ENCODE measurements around the gene YTHDF1.

Gene YTHDF1

GRCh38 chr20:63180569-63181185 is 35.3 kb downstream of the YTHDF1 start:
- H3K4me3 ChIP-seq (ENCODE audit: low read depth, low read length), result no peak overlapping the region
- no peak for TF ChIP-seq CTCF (IDR thresholded peaks at IDR 0.05; ENCODE audit: borderline replicate concordance, insufficient read depth, low read depth, low read length)

GRCh38 chr20:63179687-63180568 is 36.0 kb downstream of the YTHDF1 start:
- H3K4me3 ChIP-seq (ENCODE audit: low read depth, low read length), result no peak overlapping the region
- TF ChIP-seq CTCF (IDR thresholded peaks at IDR 0.05; ENCODE audit: borderline replicate concordance, insufficient read depth, low read depth, low read length), result no peak

GRCh38 chr20:63178889-63179686 is 36.8 kb downstream of the YTHDF1 start:
- H3K4me3 ChIP-seq (ENCODE audit: low read depth, low read length), result no peak overlapping the region
- peak; percentile 67 for TF ChIP-seq CTCF (IDR thresholded peaks at IDR 0.05; ENCODE audit: borderline replicate concordance, insufficient read depth, low read depth, low read length)

- H3K4me3 ChIP-seq (ENCODE audit: low read depth, low read length), result no peak overlapping the region
- no peak for TF ChIP-seq CTCF (IDR thresholded peaks at IDR 0.05; ENCODE audit: borderline replicate concordance, insufficient read depth, low read depth, low read length)
These were observed 37.5 kb downstream of the YTHDF1 start for GRCh38 chr20:63178446-63178820.

- TF ChIP-seq CTCF (IDR thresholded peaks at IDR 0.05; ENCODE audit: borderline replicate concordance, insufficient read depth, low read depth, low read length), result no peak
- H3K4me3 ChIP-seq (ENCODE audit: low read depth, low read length), result no peak overlapping the region
These were observed 38.0 kb downstream of the YTHDF1 start for GRCh38 chr20:63177785-63178445.

GRCh38 chr20:63177134-63177784 is 38.7 kb downstream of the YTHDF1 start:
- no peak for TF ChIP-seq CTCF (IDR thresholded peaks at IDR 0.05; ENCODE audit: borderline replicate concordance, insufficient read depth, low read depth, low read length)
- no peak overlapping the region for H3K4me3 ChIP-seq (ENCODE audit: low read depth, low read length)
